Suprapubic skin (tissue), 4 donors: ENCODE data around the gene NBL1.

ENCODE experiments used
- POLR2A ChIP-seq, 2 donors: fragments of 450-650 bp; IDR thresholded peaks; one replicate each; pipeline ENCODE4 v1.6.1; 2017; ENCODE audit warnings: antibody characterized with exemption in 2 of 2, mild to moderate bottlenecking in 2 of 2, moderate library complexity in 2 of 2
- POLR2AphosphoS5 ChIP-seq, 3 donors: sonication (generic); formaldehyde crosslinking; IDR thresholded peaks; one replicate each; pipeline ENCODE4 v1.6.1; 2017; ENCODE audit warnings: antibody characterized with exemption in 3 of 3
- TF ChIP-seq, protein P1 (sequence below), 2 donors: fragments of 200-600 bp in 1 of 2; fragments of 450-650 bp in 1 of 2; sonication (generic) in 1 of 2; IDR thresholded peaks; one replicate each; pipeline ENCODE4 v1.5.1; 2016 to 2019; ENCODE audit warnings: antibody characterized with exemption in 2 of 2, mild to moderate bottlenecking in 1 of 2, moderate library complexity in 1 of 2

DNA sequence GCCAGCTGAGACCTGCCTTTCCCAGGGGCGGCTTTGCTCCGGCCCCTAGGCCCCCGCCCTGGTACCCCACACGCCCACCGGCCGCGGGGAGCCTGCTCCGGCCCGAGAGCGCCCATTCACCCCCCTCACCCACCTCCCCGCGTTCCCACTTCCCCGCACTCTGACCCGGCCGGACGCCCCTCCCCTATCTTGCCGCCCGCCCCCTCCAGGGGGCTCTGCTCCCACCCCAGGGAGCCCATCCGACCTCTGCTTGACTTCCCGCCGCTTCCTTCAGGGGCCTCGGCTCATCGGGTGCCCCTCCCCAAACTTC lies 21.0 kb downstream of the NBL1 start:
- TF ChIP-seq POLR2A (IDR thresholded peaks at IDR 0.05) (no peak), POLR2AphosphoS5 (IDR thresholded peaks at IDR 0.05) (no peak)
- TF ChIP-seq, protein P1, sequence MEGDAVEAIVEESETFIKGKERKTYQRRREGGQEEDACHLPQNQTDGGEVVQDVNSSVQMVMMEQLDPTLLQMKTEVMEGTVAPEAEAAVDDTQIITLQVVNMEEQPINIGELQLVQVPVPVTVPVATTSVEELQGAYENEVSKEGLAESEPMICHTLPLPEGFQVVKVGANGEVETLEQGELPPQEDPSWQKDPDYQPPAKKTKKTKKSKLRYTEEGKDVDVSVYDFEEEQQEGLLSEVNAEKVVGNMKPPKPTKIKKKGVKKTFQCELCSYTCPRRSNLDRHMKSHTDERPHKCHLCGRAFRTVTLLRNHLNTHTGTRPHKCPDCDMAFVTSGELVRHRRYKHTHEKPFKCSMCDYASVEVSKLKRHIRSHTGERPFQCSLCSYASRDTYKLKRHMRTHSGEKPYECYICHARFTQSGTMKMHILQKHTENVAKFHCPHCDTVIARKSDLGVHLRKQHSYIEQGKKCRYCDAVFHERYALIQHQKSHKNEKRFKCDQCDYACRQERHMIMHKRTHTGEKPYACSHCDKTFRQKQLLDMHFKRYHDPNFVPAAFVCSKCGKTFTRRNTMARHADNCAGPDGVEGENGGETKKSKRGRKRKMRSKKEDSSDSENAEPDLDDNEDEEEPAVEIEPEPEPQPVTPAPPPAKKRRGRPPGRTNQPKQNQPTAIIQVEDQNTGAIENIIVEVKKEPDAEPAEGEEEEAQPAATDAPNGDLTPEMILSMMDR (IDR thresholded peaks at IDR 0.05), result no peak
